ENCODE results near the gene PTRHD1. TPM values are rescaled to one million over a fixed set of nuclear protein-coding genes. Genes with fewer than 3 reads are reported as not detected.

Gene PTRHD1, protein sequence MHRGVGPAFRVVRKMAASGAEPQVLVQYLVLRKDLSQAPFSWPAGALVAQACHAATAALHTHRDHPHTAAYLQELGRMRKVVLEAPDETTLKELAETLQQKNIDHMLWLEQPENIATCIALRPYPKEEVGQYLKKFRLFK
- total RNA-seq = 10 to 100 TPM; 13.8 to 45.8 (median 27.6) TPM

GRCh38 chr2:24792874-24793760 is at the start of gene PTRHD1, which contains the start of gene CENPO:
TSS of gene PTRHD1 (minus strand) at chr2:24793391. CDS start at chr2:24793377, 14 bp downstream.
TSS of gene CENPO (plus strand) at chr2:24793425. CDS start at chr2:24793920, 495 bp downstream.
- Histone ChIP-seq H3K27ac (peak within 1 kb of the TSS; percentile 97 to 100 (median 99)), H3K27me3 (no peaks in the 10 kb centered on the region), H3K9me3 (no peaks in the 10 kb centered on the region), H3K4me3 (peak within 1 kb of the TSS; percentile 43 to 85 (median 77)), H3K36me3 (no peaks in the 10 kb centered on the region), H3K4me1 (peaks cover 11 to 29% (median 20%) of the 10 kb centered on the region in 4 donors)
- ATAC-seq (ENCODE audit: low FRiP score in 2 of 2) (peak; percentile 98 to 99), DNase-seq (peak; percentile 97 to 98)
- 0 to 3% methylated on average over 19 to 67 of the region's 74 CpGs for WGBS, 2 donors
- no peak for TF ChIP-seq EP300 (IDR thresholded peaks at IDR 0.05)
- peak; percentile 47 to 88 (median 76) for TF ChIP-seq CTCF (IDR thresholded peaks at IDR 0.05)
- TF ChIP-seq POLR2AphosphoS5 (IDR thresholded peaks at IDR 0.05) = peak; percentile 78 to 80
- peak in 2 of 4 donors; percentile 67 to 85 for TF ChIP-seq POLR2A (IDR thresholded peaks at IDR 0.05)

GRCh38 chr2:24842081-24843050 is 49.2 kb upstream of the PTRHD1 start:
- Histone ChIP-seq H3K36me3 (peaks cover 0 to 8% (median 0%) of the 10 kb centered on the region in 4 donors), H3K4me1 (no peaks in the 10 kb centered on the region), H3K27me3 (no peaks in the 10 kb centered on the region), H3K4me3 (no peak overlapping the region), H3K27ac (no peak overlapping the region), H3K9me3 (no peaks in the 10 kb centered on the region)
- DNase-seq (peak in 1 of 2 donors; percentile 81), ATAC-seq (ENCODE audit: low FRiP score in 2 of 2) (no peak)
- TF ChIP-seq POLR2A (IDR thresholded peaks at IDR 0.05) (no peak), EP300 (IDR thresholded peaks at IDR 0.05) (no peak)
- WGBS, 2 donors = 95 to 97% methylated on average over 28 to 39 of the region's 39 CpGs

DNA sequence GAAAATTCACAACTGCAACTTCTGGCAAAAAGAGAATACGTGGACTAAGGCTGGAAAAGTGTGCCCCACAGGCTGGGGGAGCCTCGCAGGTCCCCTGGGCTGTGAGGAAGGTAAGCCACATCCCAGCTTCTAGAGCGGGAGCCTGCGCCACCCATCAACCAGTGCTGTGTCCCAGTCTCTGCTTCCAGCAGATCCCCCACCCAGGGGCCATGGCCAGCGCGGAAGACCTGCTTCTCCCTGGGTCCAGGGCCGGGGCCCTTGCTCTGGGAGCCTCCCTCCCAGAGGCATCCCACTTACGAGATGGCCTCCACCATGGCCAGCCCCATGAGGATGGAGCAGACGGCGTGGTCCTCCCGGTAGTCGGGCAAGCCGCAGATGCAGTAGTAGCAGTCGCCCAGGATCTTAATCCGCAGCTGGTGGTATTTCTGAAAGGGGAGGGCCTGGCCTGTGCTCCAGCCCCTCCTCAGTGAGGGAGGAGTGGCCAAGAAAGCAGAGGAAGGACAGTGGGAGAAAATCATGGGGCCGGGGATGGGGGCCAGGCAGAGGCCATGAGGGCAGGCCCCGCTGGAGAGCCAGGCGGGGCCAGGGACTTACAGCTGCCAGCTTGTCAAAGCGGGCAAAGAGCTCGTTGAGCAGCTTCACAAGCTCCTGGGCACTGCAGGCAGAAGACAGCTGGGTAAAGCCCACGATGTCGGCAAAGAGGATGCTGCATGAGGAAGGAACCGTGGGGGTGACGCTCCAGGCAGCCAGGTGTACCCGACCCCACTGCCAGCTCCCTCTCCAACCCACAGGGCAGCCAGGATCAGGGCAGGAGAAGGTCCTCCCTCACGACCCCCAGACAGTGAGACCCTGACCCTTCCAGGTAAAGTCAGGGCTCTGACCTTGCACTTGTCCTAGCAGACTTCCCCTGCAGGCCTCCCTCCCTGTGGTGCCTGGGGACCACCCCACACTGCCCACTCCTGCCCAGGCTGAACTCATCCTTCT is 48.1 kb upstream of the PTRHD1 start:
- TF ChIP-seq EP300 (IDR thresholded peaks at IDR 0.05) (no peak), POLR2A (IDR thresholded peaks at IDR 0.05) (no peak), CTCF (IDR thresholded peaks at IDR 0.05) (no peak), POLR2AphosphoS5 (IDR thresholded peaks at IDR 0.05) (no peak)
- H3K4me1 ChIP-seq = no peaks in the 10 kb centered on the region
- no peak overlapping the region for H3K27ac ChIP-seq
- H3K4me3 ChIP-seq = no peak overlapping the region
- WGBS, 2 donors = 81 to 89% methylated on average over 15 to 26 of the region's 26 CpGs
- no peaks in the 10 kb centered on the region for H3K27me3 ChIP-seq
- DNase-seq (no peak), ATAC-seq (ENCODE audit: low FRiP score in 2 of 2) (no peak)
- peaks cover 0 to 14% (median 0%) of the 10 kb centered on the region in 4 donors for H3K36me3 ChIP-seq
- H3K9me3 ChIP-seq = no peaks in the 10 kb centered on the region

GRCh38 chr2:24840164-24840869 is 47.1 kb upstream of the PTRHD1 start:
- DNase-seq = no peak
- peaks cover 0 to 15% (median under 1%) of the 10 kb centered on the region in 4 donors for H3K36me3 ChIP-seq
- no peaks in the 10 kb centered on the region for H3K4me1 ChIP-seq
- no peaks in the 10 kb centered on the region for H3K27me3 ChIP-seq
- no peak overlapping the region for H3K27ac ChIP-seq
- H3K9me3 ChIP-seq = no peaks in the 10 kb centered on the region
- no peak for TF ChIP-seq CTCF (IDR thresholded peaks at IDR 0.05)
- TF ChIP-seq POLR2AphosphoS5 (IDR thresholded peaks at IDR 0.05) = no peak
- no peak for TF ChIP-seq EP300 (IDR thresholded peaks at IDR 0.05)
- no peak for TF ChIP-seq POLR2A (IDR thresholded peaks at IDR 0.05)
- ATAC-seq (ENCODE audit: low FRiP score in 2 of 2) = no peak
- 77 to 80% methylated on average over 16 to 17 of the region's 17 CpGs for WGBS, 2 donors
- no peak overlapping the region for H3K4me3 ChIP-seq
